ENCODE results near the gene KRTAP10-6.

Gene KRTAP10-6

DNA sequence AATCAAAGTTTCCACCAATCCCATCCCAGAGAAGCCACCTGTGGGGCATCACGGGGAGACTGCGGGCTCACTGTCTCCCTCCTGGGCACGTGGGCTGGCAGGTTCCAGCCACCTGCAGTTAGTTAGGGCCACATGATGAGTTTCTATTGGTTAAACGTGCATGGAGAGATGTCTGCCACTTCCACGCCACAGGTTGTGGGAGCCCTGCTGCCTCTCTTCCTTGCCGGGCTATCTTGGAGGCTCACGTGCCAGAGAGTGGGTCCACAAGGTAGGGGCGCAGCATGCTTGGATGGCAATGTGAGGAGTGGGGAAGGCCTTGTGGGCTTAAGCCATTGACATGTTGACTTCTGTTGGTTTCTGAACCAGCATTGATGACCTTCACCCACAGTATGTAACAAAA lies 11.6 kb upstream of the KRTAP10-6 start:
- TF ChIP-seq, protein P1, sequence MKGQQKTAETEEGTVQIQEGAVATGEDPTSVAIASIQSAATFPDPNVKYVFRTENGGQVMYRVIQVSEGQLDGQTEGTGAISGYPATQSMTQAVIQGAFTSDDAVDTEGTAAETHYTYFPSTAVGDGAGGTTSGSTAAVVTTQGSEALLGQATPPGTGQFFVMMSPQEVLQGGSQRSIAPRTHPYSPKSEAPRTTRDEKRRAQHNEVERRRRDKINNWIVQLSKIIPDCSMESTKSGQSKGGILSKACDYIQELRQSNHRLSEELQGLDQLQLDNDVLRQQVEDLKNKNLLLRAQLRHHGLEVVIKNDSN (IDR thresholded peaks at IDR 0.05), result no peak
- TF ChIP-seq CEBPB (IDR thresholded peaks at IDR 0.05) (no peak), EP300 (IDR thresholded peaks at IDR 0.05; ENCODE audit: borderline replicate concordance) (no peak), FOXM1 (IDR thresholded peaks at IDR 0.05; ENCODE audit: borderline replicate concordance, low read depth) (no peak), TEAD4 (IDR thresholded peaks at IDR 0.05) (no peak), TCF12 (IDR thresholded peaks at IDR 0.05; ENCODE audit: low read depth) (no peak), CREB1 (IDR thresholded peaks at IDR 0.05; ENCODE audit: low read depth) (no peak), ZBTB7A (IDR thresholded peaks at IDR 0.05; ENCODE audit: low read depth) (no peak), YY1 (IDR thresholded peaks at IDR 0.05; ENCODE audit: low read depth) (no peak), TAF1 (IDR thresholded peaks at IDR 0.05; ENCODE audit: low read depth) (no peak), RAD21 (IDR thresholded peaks at IDR 0.05; ENCODE audit: low read depth) (no peak), NFIC (IDR thresholded peaks at IDR 0.05) (no peak), EGR1 (IDR thresholded peaks at IDR 0.05) (no peak)
- TF ChIP-seq, protein P2, sequence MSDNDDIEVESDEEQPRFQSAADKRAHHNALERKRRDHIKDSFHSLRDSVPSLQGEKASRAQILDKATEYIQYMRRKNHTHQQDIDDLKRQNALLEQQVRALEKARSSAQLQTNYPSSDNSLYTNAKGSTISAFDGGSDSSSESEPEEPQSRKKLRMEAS (IDR thresholded peaks at IDR 0.05), result no peak
- TF ChIP-seq, protein P3, sequence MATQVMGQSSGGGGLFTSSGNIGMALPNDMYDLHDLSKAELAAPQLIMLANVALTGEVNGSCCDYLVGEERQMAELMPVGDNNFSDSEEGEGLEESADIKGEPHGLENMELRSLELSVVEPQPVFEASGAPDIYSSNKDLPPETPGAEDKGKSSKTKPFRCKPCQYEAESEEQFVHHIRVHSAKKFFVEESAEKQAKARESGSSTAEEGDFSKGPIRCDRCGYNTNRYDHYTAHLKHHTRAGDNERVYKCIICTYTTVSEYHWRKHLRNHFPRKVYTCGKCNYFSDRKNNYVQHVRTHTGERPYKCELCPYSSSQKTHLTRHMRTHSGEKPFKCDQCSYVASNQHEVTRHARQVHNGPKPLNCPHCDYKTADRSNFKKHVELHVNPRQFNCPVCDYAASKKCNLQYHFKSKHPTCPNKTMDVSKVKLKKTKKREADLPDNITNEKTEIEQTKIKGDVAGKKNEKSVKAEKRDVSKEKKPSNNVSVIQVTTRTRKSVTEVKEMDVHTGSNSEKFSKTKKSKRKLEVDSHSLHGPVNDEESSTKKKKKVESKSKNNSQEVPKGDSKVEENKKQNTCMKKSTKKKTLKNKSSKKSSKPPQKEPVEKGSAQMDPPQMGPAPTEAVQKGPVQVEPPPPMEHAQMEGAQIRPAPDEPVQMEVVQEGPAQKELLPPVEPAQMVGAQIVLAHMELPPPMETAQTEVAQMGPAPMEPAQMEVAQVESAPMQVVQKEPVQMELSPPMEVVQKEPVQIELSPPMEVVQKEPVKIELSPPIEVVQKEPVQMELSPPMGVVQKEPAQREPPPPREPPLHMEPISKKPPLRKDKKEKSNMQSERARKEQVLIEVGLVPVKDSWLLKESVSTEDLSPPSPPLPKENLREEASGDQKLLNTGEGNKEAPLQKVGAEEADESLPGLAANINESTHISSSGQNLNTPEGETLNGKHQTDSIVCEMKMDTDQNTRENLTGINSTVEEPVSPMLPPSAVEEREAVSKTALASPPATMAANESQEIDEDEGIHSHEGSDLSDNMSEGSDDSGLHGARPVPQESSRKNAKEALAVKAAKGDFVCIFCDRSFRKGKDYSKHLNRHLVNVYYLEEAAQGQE (IDR thresholded peaks at IDR 0.05; ENCODE audit: low read depth), result no peak

DNA sequence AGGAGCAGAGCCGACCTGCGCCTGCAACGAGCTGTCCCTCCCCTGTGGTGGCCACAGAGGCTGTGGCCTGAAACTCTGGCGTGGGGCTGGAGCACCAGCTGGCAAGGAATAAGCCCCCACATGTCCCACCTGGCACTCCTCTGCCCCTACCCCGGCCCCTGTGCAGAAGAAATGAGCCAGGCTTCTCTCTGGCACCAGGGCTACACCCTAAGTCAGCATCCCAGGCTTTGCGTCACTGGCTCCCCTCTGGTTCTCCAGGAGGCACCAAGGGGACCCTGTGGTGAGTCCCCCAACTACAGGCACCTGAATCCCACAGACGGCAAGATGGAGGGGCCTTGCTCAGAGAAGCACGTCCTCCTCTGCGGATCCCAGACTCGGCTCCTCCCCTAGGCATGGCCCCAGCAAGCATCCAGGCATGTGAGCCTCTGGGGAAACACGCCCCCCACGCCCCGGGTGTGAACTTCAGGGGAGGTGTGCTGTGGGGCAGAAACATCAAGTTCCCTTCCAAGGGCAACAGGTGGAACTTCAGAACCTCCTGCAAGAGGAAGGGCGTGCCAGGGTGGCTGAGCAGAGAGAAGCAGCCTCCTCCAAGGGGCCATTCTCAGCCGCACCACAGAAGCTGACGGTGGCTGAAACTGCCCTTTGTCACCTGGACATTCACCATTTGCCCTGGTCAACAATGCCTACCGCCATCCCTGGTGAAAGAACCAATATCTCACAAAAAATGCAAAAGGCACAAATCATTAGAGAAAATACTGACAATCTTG lies 11.0 kb upstream of the KRTAP10-6 start:
- TF ChIP-seq, protein P2 (IDR thresholded peaks at IDR 0.05), result no peak
- TF ChIP-seq TCF12 (IDR thresholded peaks at IDR 0.05; ENCODE audit: low read depth) (no peak), YY1 (IDR thresholded peaks at IDR 0.05; ENCODE audit: low read depth) (no peak), CREB1 (IDR thresholded peaks at IDR 0.05; ENCODE audit: low read depth) (no peak), EP300 (IDR thresholded peaks at IDR 0.05; ENCODE audit: borderline replicate concordance) (no peak), ZBTB7A (IDR thresholded peaks at IDR 0.05; ENCODE audit: low read depth) (no peak), EGR1 (IDR thresholded peaks at IDR 0.05) (no peak), TAF1 (IDR thresholded peaks at IDR 0.05; ENCODE audit: low read depth) (no peak), NFIC (IDR thresholded peaks at IDR 0.05) (no peak), TEAD4 (IDR thresholded peaks at IDR 0.05) (no peak), RAD21 (IDR thresholded peaks at IDR 0.05; ENCODE audit: low read depth) (no peak), FOXM1 (IDR thresholded peaks at IDR 0.05; ENCODE audit: borderline replicate concordance, low read depth) (no peak), CEBPB (IDR thresholded peaks at IDR 0.05) (no peak)
- TF ChIP-seq, protein P3 (IDR thresholded peaks at IDR 0.05; ENCODE audit: low read depth), result no peak
- TF ChIP-seq, protein P1 (IDR thresholded peaks at IDR 0.05), result no peak

DNA sequence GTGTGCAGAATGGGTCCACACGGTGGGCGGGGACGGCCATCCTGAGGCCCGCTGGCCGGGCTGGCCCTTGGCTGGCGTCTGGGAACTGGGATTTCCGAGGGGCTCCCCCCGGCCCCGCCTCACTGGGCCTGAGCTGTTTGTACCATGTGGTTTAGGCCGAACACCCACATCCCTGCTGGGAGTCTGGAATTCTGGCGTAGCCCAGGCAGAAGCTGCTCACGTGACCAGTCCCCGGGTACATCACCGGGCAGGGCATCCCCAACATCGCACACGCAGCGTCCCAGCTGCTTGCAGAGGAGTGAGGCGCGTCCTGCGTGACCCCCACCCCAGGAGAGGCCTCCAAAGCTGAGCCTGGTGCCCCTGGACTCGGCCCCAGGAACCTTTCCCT lies 10.2 kb upstream of the KRTAP10-6 start:
- TF ChIP-seq, protein P1 (IDR thresholded peaks at IDR 0.05), result peak; percentile 52; the same call in 1 of the 2 replicates
- TF ChIP-seq ZBTB7A (IDR thresholded peaks at IDR 0.05; ENCODE audit: low read depth), result no peak

DNA sequence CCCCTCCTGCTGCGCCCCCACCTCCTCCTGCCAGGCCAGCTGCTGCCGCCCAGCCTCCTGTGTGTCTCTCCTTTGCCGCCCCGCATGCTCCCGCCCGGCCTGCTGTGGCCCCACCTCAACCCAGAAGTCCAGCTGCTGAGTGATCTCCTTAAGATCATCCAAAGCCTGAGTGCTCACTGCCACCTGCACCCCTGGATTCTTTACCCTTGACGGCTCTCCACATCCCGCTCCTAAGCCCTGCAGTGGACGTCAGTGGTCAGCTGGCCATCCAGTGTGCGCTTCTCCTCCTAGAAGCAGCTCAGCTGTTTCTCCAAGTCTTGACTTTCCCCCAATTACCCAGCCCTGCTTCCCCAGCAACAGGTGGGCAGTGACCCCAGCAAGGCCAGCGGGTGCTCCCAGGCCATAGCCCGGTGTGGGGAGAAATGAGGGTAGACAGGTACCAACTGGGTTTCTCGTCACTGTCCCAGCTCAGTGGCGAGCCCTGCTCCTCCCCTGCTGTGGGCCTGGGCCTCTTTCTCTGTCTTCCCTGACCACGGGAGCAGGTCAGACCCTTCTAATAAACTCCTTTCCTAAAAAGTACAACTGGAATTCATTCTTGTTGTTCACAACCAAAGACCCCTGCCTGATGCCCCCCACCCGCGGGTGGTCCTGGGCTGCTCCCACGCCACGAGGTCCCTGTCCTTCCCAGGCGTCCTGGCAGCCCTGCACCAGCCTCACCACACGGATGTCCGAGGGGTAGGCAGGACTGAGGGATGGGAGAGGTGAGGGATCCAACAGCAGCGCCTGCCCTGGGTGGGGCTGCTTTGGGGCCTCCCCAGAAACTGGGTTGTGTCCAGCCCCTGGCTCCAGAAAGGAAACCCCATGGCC lies 9.5 kb upstream of the KRTAP10-6 start:
- no peak for TF ChIP-seq RAD21 (IDR thresholded peaks at IDR 0.05; ENCODE audit: low read depth)

All from Ishikawa (cell line).